DOHH2 (cell line): ENCODE results near the gene PON1.

Experiments used
- CTCF ChIP-seq: fragments of 200-600 bp; sonication (generic); IDR thresholded peaks from one replicate; pipeline ENCODE4 v1.5.1; 2014; ENCODE audit warnings: antibody characterized with exemption, mild to moderate bottlenecking, low read depth, low read length; ENCODE audit not compliant: poor library complexity, severe bottlenecking
- EZH2phosphoT487 ChIP-seq: fragments of 200-600 bp; sonication (generic); IDR thresholded peaks from 2 replicates; pipeline ENCODE4 v1.6.1; 2017; ENCODE audit warnings: borderline replicate concordance, mild to moderate bottlenecking, antibody characterized with exemption, low read length, moderate library complexity, mixed read lengths

- TF ChIP-seq EZH2phosphoT487 = no peak
- no peak for TF ChIP-seq CTCF
Observed at GRCh38 chr7:95316588-95316987, 7.7 kb downstream of the PON1 start.
